ENCODE results near the gene CTDSP2.

CTDSP2 gene

GRCh38 chr12:57813971-57814772, 32.4 kb downstream of the CTDSP2 start:
- DNase-seq = no peak

- no peak for DNase-seq
Measured at GRCh38 chr12:57813111-57813970, 33.2 kb downstream of the CTDSP2 start.

GRCh38 chr12:57811028-57811755, 35.3 kb downstream of the CTDSP2 start:
- DNase-seq = no peak

GRCh38 chr12:57810450-57810849, 36.1 kb downstream of the CTDSP2 start:
- DNase-seq = no peak

GRCh38 chr12:57809425-57809824, 37.1 kb downstream of the CTDSP2 start:
- DNase-seq = no peak

- DNase-seq = no peak
Measured at GRCh38 chr12:57808351-57808750, 38.2 kb downstream of the CTDSP2 start.

GRCh38 chr12:57807285-57807684, 39.2 kb downstream of the CTDSP2 start:
- DNase-seq = no peak

- DNase-seq = no peak
Measured at GRCh38 chr12:57806677-57807076, 39.9 kb downstream of the CTDSP2 start.

GRCh38 chr12:57803319-57803893, 43.1 kb downstream of the CTDSP2 start:
- peak in 1 of 4 experiments; percentile 13 for DNase-seq

GRCh38 chr12:57802607-57803006, 43.9 kb downstream of the CTDSP2 start:
- DNase-seq = no peak

GRCh38 chr12:57800965-57801364, 45.6 kb downstream of the CTDSP2 start:
- no peak for DNase-seq

- DNase-seq = no peak
Measured at GRCh38 chr12:57797933-57798332, 48.6 kb downstream of the CTDSP2 start.

GRCh38 chr12:57796996-57797395, 49.5 kb downstream of the CTDSP2 start:
- no peak for DNase-seq

GRCh38 chr12:57795354-57795753, 51.2 kb downstream of the CTDSP2 start:
- no peak for DNase-seq

- no peak for DNase-seq
Measured at GRCh38 chr12:57793920-57794319, 52.6 kb downstream of the CTDSP2 start.

- no peak for DNase-seq
Measured at GRCh38 chr12:57783861-57784260, 62.7 kb downstream of the CTDSP2 start.

GRCh38 chr12:57783466-57783801, 63.1 kb downstream of the CTDSP2 start:
- DNase-seq = no peak

GRCh38 chr12:57782608-57783465, 63.7 kb downstream of the CTDSP2 start, which contains the start of gene TSFM:
Gene TSFM (plus strand): TSS chr12:57782787. CDS start chr12:57782802, 15 bp downstream.
- DNase-seq = peak; percentile 93 to 98 (median 97)

GRCh38 chr12:57782243-57782607, 64.3 kb downstream of the CTDSP2 start:
- DNase-seq = no peak

GRCh38 chr12:57781801-57782200, 64.7 kb downstream of the CTDSP2 start:
- DNase-seq = no peak

GRCh38 chr12:57781244-57781643, 65.3 kb downstream of the CTDSP2 start:
- no peak for DNase-seq

- DNase-seq = no peak
Measured at GRCh38 chr12:57780284-57780897, 66.1 kb downstream of the CTDSP2 start.
